GM12874 (cell line): Measurements from ENCODE around the gene COL23A1.

Experiments used
- CTCF ChIP-seq: IDR thresholded peaks from 2 replicates; pipeline ENCODE4 v1.5.1; 2011; ENCODE audit warnings: low read depth, mild to moderate bottlenecking, control low read depth, low read length, moderate library complexity; ENCODE audit not compliant: insufficient read depth

The COL23A1 gene

GRCh38 chr5:178625679-178626483, 35.7 kb upstream of the COL23A1 start:
- no peak for TF ChIP-seq CTCF

GRCh38 chr5:178624631-178625546, 34.7 kb upstream of the COL23A1 start:
- TF ChIP-seq CTCF = no peak

DNA sequence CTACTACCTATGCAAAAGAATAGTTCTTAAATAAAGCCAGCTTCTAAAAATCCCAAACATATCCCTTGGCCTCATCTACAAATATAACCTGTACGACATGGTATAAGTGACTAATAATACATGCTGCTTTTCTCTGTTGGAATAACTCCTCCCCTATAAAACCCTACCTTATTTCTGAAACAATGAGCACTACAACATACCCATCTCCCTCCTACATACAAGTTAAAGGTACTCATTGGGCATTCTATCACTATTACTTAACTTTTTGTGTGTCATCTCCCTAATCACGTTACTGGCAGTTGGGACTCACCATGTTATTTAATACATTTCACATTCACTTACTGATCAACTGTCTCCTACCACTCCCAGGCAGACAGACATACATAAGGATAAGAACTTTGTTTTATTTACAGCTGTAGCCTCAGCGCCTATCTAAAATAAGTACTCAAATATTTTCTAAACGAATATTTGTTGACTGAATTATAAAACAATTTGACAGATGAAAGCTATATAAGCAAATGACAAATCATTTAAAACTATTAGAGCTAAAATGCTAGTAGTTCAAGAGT, 32.6 kb upstream of the COL23A1 start:
- TF ChIP-seq CTCF = no peak

GRCh38 chr5:178619390-178619789, 29.2 kb upstream of the COL23A1 start:
- no peak for TF ChIP-seq CTCF

DNA sequence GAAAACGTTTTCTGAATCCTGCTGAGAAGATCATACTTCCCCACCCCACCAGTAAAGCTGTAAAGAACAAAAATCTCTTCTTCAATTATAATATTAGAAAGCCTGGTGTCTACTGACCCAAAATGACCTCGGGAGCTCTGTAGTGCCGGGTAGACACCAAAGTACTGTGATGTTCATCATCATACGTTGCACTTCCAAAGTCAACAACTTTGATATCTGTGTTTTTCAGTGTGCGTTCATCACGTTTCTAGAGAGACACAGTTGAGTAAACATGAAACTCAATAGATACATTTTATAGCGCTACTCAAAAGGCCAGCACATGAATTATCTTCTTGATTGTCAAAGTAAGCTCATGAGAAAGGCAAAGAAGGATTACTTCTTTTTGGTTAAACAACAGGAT, 22.1 kb upstream of the COL23A1 start:
- no peak for TF ChIP-seq CTCF

- no peak for TF ChIP-seq CTCF
Observed at GRCh38 chr5:178606269-178606668, 16.1 kb upstream of the COL23A1 start.

- TF ChIP-seq CTCF = no peak
Observed at GRCh38 chr5:178605788-178606187, 15.6 kb upstream of the COL23A1 start.
